ENCODE data around the gene COL1A1. TPM values are rescaled to one million over a fixed set of nuclear protein-coding genes. Genes with fewer than 3 reads are reported as not detected.

The COL1A1 gene
- 1,000 to 10,000 TPM in 1 of 5 donors, 100 to 1,000 TPM in 4; 464 to 1,084 (median 515) TPM for polyA plus RNA-seq (ENCODE audit: insufficient read depth in 1 of 5, insufficient read length in 5 of 5, low replicate concordance in 1 of 5)
- long read RNA-seq, donor 1, full-length matches to known transcripts = 88 of 370 reads
- long read RNA-seq, donor 1, partial matches to known transcripts = 282 of 370 reads
- long read RNA-seq, donor 1, other reads (novel, unspliced or antisense) = 0 of 370 reads
- long read RNA-seq, donor 2, full-length matches to known transcripts = 88 of 187 reads
- long read RNA-seq, donor 2, partial matches to known transcripts = 99 of 187 reads
- long read RNA-seq, donor 2, other reads (novel, unspliced or antisense) = 0 of 187 reads
- long read RNA-seq, donor 3, full-length matches to known transcripts = 57 of 295 reads
- long read RNA-seq, donor 3, partial matches to known transcripts = 238 of 295 reads
- long read RNA-seq, donor 3, other reads (novel, unspliced or antisense) = 0 of 295 reads
- long read RNA-seq, donor 4, full-length matches to known transcripts = 56 of 309 reads
- long read RNA-seq, donor 4, partial matches to known transcripts = 253 of 309 reads
- long read RNA-seq, donor 4, other reads (novel, unspliced or antisense) = 0 of 309 reads
- long read RNA-seq, donor 5, full-length matches to known transcripts = 45 of 307 reads
- long read RNA-seq, donor 5, partial matches to known transcripts = 262 of 307 reads
- long read RNA-seq, donor 5, other reads (novel, unspliced or antisense) = 0 of 307 reads
- long read RNA-seq, donor 6, full-length matches to known transcripts = 142 of 408 reads
- long read RNA-seq, donor 6, partial matches to known transcripts = 260 of 408 reads
- long read RNA-seq, donor 6, other reads (novel, unspliced or antisense) = 6 of 408 reads
- long read RNA-seq, donor 7, full-length matches to known transcripts = 74 of 305 reads
- long read RNA-seq, donor 7, partial matches to known transcripts = 231 of 305 reads
- long read RNA-seq, donor 7, other reads (novel, unspliced or antisense) = 0 of 305 reads
- long read RNA-seq, donor 8, full-length matches to known transcripts = 12 of 22 reads
- long read RNA-seq, donor 8, partial matches to known transcripts = 10 of 22 reads
- long read RNA-seq, donor 8, other reads (novel, unspliced or antisense) = 0 of 22 reads

GRCh38 chr17:50201276-50201854 is at the start of gene COL1A1:
Gene COL1A1 (minus strand): TSS chr17:50201631. CDS start chr17:50201513, 118 bp downstream.
- DNase-seq = peak; percentile 86 to 89

DNA sequence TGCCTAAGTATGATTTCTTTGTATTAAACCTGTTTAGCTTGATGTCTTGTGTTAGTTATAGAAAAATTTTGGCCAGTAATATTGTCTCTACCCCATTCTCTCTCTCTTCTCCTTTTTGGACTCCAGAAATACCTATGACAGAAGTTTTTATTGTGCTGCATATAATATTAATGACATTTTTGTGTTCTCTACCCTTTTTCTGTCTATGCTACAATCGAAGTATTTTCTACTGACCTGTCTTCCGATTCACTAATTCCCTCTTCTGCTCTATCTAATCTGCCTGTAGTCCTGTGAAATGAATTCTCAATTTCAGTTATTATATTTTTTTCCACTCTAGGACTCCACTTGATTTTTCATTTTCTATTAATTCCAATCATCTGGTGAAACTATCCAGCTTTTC is 46.8 kb upstream of the COL1A1 start:
- no peak for DNase-seq

DNA sequence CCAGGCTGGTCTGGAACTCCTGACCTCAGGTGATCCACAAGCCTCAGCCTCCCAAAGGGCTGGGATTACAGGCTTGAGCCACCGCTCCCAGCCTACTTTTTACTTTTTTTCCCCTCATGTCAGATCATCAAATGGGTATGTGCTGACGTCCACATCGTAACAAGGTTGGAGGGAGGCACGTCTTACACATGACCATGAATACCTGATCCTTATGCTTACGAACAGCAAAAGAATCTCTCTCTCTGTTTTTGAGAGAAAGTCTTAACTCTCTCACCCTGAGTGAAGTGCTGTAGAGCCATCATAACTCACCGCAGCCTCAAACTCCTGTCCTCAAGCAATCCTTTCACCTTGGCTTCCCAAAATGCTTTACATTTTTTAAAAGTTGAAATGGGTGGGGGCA is 43.3 kb upstream of the COL1A1 start:
- no peak for DNase-seq

GRCh38 chr17:50241431-50241830 is 40.0 kb upstream of the COL1A1 start:
- no peak for DNase-seq

GRCh38 chr17:50240851-50241250 is 39.4 kb upstream of the COL1A1 start:
- no peak for DNase-seq

DNA sequence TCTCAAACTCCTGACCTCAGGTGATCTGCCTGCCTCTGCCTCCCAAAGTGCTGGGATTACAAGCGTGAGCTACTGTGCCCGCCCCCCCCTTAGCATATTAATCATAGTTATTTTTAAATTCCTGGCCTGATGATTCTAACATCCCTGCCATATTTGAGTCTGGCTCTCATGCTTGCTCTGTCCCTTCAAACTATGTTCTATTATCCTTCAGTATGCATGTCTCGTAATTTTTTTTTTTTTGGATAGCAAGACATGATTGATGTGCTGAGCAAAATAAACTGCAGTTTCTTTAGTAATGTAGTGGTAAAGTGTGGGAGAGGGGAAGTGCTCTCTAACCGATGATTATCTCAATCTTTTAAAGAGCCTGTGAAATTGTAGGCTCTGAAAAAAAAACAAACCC is 38.5 kb upstream of the COL1A1 start:
- no peak for DNase-seq

DNA sequence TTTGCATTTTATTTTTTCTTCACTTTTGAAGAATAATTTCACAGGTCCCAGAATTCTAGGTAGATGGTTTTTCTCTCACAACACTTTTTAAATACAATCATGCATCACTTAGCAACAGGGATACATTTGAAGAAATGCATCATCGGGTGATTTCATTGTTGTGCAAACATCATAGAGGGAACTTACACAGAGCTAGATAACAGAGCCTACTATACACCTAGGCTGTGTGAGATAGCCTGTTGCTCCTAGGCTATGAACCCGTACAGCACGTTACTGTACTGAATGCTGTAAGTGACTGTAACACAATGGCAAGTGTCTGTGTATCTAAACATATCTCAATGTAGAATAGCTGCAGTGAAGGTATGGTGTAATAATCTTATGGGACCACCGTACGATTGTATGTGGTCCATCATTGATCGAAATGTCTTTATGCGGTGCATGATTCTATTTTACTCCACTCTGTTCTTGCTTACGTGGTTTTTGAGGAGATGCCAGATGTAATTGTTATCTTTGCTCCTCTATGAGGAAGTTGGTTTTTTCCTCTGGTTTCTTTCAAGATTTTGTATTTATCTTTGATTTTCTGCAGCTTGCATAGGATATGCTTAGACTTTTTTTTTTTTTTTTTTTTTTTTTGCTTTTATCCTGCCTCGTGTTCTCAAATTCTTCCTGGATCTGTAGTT is 37.3 kb upstream of the COL1A1 start:
- no peak for DNase-seq

- no peak for DNase-seq
Measured at GRCh38 chr17:50237901-50238300, 36.5 kb upstream of the COL1A1 start.

- DNase-seq = no peak
Measured at GRCh38 chr17:50234581-50234980, 33.1 kb upstream of the COL1A1 start.

DNA sequence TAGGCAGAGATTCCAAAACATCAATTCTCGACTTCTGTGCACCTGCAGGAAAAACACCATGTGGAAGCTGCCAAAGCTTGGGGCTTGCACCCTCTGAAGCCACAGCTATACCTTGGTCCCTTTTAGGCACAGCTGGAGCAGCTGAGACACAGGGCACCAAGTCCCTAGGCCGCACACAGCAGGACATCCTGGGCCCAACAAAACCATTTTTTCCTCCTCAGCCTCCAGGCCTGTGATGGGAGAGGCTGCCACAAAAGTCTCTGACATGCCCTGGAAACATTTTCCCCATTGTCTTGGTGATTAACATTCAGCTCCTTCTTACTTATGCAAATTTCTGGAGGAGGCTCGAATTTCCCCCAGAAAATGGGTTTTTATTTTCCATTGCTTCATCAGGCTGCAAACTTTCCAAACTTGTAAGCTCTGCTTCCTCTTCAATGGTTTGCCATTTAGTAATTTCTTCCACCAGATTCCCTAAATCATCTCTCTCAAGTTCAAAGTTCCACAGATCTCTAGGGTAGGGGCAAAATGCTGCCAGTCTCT is 24.3 kb upstream of the COL1A1 start:
- DNase-seq = no peak

DNA sequence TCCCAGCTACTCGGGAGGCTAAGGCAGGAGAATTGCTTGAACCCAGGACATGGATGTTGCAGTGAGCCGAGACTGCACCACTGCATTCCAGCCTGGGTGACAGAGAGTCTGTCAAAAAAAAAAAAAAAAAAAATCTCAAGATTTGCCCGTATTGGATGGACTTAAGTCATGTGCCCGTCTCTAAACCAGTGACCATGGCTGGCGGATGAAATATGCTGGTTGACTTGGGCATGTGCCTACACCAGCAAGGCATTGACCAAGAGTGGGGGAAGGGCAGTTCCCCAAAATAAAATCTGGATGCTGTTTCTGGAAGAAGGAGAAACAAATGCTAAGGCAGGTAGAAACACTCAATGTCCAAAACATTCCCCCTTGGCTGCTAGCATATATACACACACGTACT is 21.5 kb upstream of the COL1A1 start:
- DNase-seq = no peak

- DNase-seq = no peak
Measured at GRCh38 chr17:50221864-50222545, 20.6 kb upstream of the COL1A1 start.

DNA sequence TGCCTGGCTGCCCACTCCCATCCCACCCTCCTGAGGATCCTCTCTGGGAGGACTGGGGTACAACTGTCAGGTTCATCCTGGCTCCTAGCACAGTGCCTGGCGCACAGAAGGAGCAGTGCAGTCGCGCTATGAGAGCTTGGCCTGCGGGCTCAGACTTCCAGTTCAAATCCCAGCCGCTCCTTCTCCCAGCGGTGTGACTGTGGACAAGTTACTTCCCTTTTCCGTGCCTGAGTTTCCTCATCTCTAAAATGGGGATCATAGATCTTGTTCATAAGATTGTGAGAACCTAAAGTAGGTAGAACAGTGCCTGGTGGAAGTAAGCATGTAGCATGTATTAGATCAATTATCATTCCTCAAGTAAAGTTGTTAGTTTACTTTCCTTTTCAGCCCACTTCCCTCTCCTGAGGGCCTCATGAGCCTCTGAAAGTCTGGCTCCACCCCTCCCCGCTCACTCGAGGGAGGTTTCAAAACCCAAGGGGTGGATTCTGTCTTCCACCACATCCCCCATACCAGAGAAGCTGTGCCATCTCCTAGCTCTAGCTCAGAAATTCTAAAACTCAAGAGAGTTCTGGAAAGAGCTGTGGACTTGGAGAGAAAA is 19.9 kb upstream of the COL1A1 start:
- DNase-seq = no peak

GRCh38 chr17:50220811-50221210 is 19.4 kb upstream of the COL1A1 start:
- no peak for DNase-seq

DNA sequence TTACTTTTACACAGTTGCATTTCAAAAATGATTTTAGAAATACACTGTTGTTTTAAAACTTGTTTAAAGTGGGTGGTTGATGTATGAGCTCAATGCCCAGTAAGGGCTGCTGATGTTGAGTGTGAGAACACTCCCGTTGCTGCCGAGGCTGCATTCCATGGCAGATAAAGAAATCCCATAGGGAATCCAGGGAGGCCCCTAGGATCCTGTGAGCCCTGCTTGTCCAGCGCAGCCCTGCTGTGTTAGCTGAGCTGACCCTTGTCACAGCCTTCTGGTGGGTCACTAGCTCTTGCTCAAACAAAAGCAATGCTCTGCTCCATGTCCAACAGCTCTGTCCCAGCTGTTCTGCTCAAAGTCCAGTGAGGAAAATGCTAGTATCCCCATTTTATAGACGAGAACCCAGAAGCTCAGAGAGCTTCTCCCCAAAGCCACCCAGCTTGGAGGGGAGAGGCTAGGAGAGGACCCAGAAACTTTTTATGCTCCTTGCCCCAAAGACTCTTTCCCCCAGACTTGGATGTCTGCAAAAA is 18.6 kb upstream of the COL1A1 start:
- no peak for DNase-seq

- no peak for DNase-seq
Measured at GRCh38 chr17:50219342-50219741, 17.9 kb upstream of the COL1A1 start.

- no peak for DNase-seq
Measured at GRCh38 chr17:50218771-50219315, 17.4 kb upstream of the COL1A1 start.

- DNase-seq = no peak
Measured at GRCh38 chr17:50218071-50218759, 16.8 kb upstream of the COL1A1 start.

DNA sequence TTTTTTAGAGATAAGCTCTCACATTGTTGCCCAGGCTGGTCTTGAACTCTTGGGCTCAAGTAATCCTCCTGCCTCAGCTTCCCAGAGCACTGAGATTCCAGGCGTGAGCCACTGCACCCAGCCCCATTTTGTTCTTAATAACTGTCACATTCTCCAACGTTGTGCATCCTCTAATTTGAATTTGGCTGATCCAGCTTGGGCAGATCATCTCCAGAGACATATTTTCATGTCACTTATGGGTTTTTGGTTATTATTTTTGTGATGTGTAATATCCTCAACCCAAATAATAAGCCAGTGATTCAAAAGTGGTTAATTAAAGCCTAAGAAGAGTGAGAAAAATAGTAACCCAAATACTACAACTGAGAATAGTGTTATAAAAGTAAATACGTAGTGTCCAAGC is 16.2 kb upstream of the COL1A1 start:
- no peak for DNase-seq
